ENCODE data around the gene BCL2A1. TPM values are rescaled to one million over a fixed set of nuclear protein-coding genes. Genes with fewer than 3 reads are reported as not detected.

BCL2A1 gene
- total RNA-seq, 1 experiment from 2014 or later, result 0.44 TPM

GRCh38 chr15:79948761-79949160 is 22.2 kb downstream of the BCL2A1 start:
- ChIA-PET POLR2A (interaction anchor here (0.7 kb wide), 1 partner anchor 1150 kb away, joined by 4 read pairs; no protein-coding TSS in a partner anchor), CTCF (no interaction called here)

GRCh38 chr15:79948095-79948695 is 22.8 kb downstream of the BCL2A1 start:
- intact Hi-C loops (cut with micrococcal nuclease), result no loop called here
- DNase-seq (ENCODE audit: low read depth, low spot score), result no peak
- ATAC-seq, result no peak
- Histone ChIP-seq H3K4me3 (replicated peaks in 1 of 2; ENCODE audit: low read depth in 1 of 2, low read length in 2 of 2) (no peak overlapping the region), H3K9ac (ENCODE audit: low read length) (no peak overlapping the region), H3K9me2 (ENCODE audit: insufficient read depth) (no peaks in the 10 kb centered on the region), H3K4me2 (ENCODE audit: low read length) (no peak overlapping the region), H3K36me3 (ENCODE audit: control insufficient read depth in 1 of 2, insufficient read depth in 2 of 2, low read length in 2 of 2) (no peaks in the 10 kb centered on the region), H2AFZ (ENCODE audit: low read depth, low read length, poor library complexity, severe bottlenecking) (no peak overlapping the region), H3K27ac (ENCODE audit: low read depth, low read length) (no peak overlapping the region), H3K9me3 (ENCODE audit: control insufficient read depth in 1 of 2, insufficient read depth in 1 of 2, low read depth in 1 of 2, low read length in 2 of 2) (no peaks in the 10 kb centered on the region), H3K79me2 (ENCODE audit: insufficient read depth, low read length) (no peaks in the 10 kb centered on the region), H3K4me1 (ENCODE audit: control insufficient read depth in 1 of 2, insufficient read depth in 2 of 2, low read length in 2 of 2) (no peaks in the 10 kb centered on the region), H4K20me1 (ENCODE audit: insufficient read depth) (no peaks in the 10 kb centered on the region), H3K27me3 (ENCODE audit: insufficient read depth, low read length) (no peaks in the 10 kb centered on the region)
- RAD21 ChIA-PET (ENCODE audit: low non-redundant PET in 1 of 2, low total read pairs in 2 of 2, uncharacterized antibody in 2 of 2, unreplicated experiment in 2 of 2), result no interaction called here
- CTCF ChIA-PET, result no interaction called here
- TF ChIP-seq RAD21 (IDR thresholded peaks at IDR 0.05; ENCODE audit: low read depth) (no peak), SRF (IDR thresholded peaks at IDR 0.05; ENCODE audit: low read depth) (no peak), REST (IDR thresholded peaks at IDR 0.05; ENCODE audit: low read depth) (no peak), ATF3 (IDR thresholded peaks at IDR 0.05) (no peak), POLR2A (IDR thresholded peaks at IDR 0.05; ENCODE audit: borderline replicate concordance, extremely low read depth, insufficient read depth, insufficient read length) (no peak), EGR1 (IDR thresholded peaks at IDR 0.05; ENCODE audit: low read depth) (no peak), CEBPB (IDR thresholded peaks at IDR 0.05; ENCODE audit: low read depth) (no peak), TCF7L2 (IDR thresholded peaks at IDR 0.05; ENCODE audit: borderline replicate concordance, extremely low read depth, insufficient read depth, insufficient read length) (no peak), ZNF274 (IDR thresholded peaks at IDR 0.05; ENCODE audit: low read depth, low read length) (no peak), YY1 (IDR thresholded peaks at IDR 0.05; ENCODE audit: extremely low read depth, insufficient replicate concordance, low read depth, low read length) (no peak)
- BruUV-seq (replicated peaks), result no TSS peak
- POLR2A ChIA-PET, result no interaction called here

More at GRCh38 chr15:79948761-79949160, 22.2 kb downstream of the BCL2A1 start:
- Histone ChIP-seq H3K27ac (ENCODE audit: low read depth, low read length) (no peak overlapping the region), H3K79me2 (ENCODE audit: insufficient read depth, low read length) (no peaks in the 10 kb centered on the region), H3K36me3 (ENCODE audit: control insufficient read depth in 1 of 2, insufficient read depth in 2 of 2, low read length in 2 of 2) (no peaks in the 10 kb centered on the region), H2AFZ (ENCODE audit: low read depth, low read length, poor library complexity, severe bottlenecking) (no peak overlapping the region), H3K4me2 (ENCODE audit: low read length) (no peak overlapping the region), H3K4me1 (ENCODE audit: control insufficient read depth in 1 of 2, insufficient read depth in 2 of 2, low read length in 2 of 2) (no peaks in the 10 kb centered on the region), H3K9me2 (ENCODE audit: insufficient read depth) (no peaks in the 10 kb centered on the region), H3K4me3 (replicated peaks in 1 of 2; ENCODE audit: low read depth in 1 of 2, low read length in 2 of 2) (no peak overlapping the region), H4K20me1 (ENCODE audit: insufficient read depth) (no peaks in the 10 kb centered on the region), H3K9ac (ENCODE audit: low read length) (no peak overlapping the region), H3K9me3 (ENCODE audit: control insufficient read depth in 1 of 2, insufficient read depth in 1 of 2, low read depth in 1 of 2, low read length in 2 of 2) (no peaks in the 10 kb centered on the region), H3K27me3 (ENCODE audit: insufficient read depth, low read length) (no peaks in the 10 kb centered on the region)
- RAD21 ChIA-PET (ENCODE audit: low non-redundant PET in 1 of 2, low total read pairs in 2 of 2, uncharacterized antibody in 2 of 2, unreplicated experiment in 2 of 2), result no interaction called here
- BruUV-seq (replicated peaks), result no TSS peak
- no peak for DNase-seq (ENCODE audit: low read depth, low spot score)
- intact Hi-C loops (cut with micrococcal nuclease), result no loop called here
- ATAC-seq, result no peak
- no peak for TF ChIP-seq SIN3A (IDR thresholded peaks at IDR 0.05; ENCODE audit: low read depth)
- no peak for TF ChIP-seq CBX3 (IDR thresholded peaks at IDR 0.05; ENCODE audit: low read depth)
